Small intestine (tissue), 7 donors: ENCODE data around the gene CHRNA5. TPM values are rescaled to one million over a fixed set of nuclear protein-coding genes. Genes with fewer than 3 reads are reported as not detected.

Experiments used
- DNase-seq, 2 donors: peaks; one replicate each; pipeline versions ENCODE4 v3.0.0 to v3.0.0-alpha.2; 2013
- FAIRE-seq: peaks from 2 replicates; lab custom pipeline; 2012; peaks lifted over from hg19 to GRCh38; lab: Jason Lieb, UNC
- H3K27ac ChIP-seq, 3 donors: one replicate each; pipeline ENCODE4 v1.5.1; 2013; ENCODE audit warnings: low read length in 2 of 3, mild to moderate bottlenecking in 2 of 3, control low read depth in 1 of 3, inconsistent platforms in 1 of 3, low read depth in 1 of 3, moderate library complexity in 1 of 3
- H3K27me3 ChIP-seq, 3 donors: one replicate each; pipeline ENCODE4 v1.6.1; 2013; ENCODE audit warnings: low read length in 3 of 3, inconsistent platforms in 1 of 3; ENCODE audit not compliant: control insufficient read depth in 3 of 3, insufficient read depth in 3 of 3
- H3K36me3 ChIP-seq, 3 donors: one replicate each; pipeline ENCODE4 v1.6.1; 2013; ENCODE audit warnings: low read length in 3 of 3, inconsistent platforms in 1 of 3, low read depth in 1 of 3, mild to moderate bottlenecking in 1 of 3, moderate library complexity in 1 of 3; ENCODE audit not compliant: control insufficient read depth in 3 of 3, insufficient read depth in 2 of 3
- H3K4me1 ChIP-seq, 3 donors: one replicate each; pipeline ENCODE4 v1.6.1; 2013; ENCODE audit warnings: low read length in 2 of 3, inconsistent platforms in 1 of 3, low read depth in 1 of 3, mild to moderate bottlenecking in 1 of 3, moderate library complexity in 1 of 3; ENCODE audit not compliant: control insufficient read depth in 3 of 3, insufficient read depth in 2 of 3
- H3K4me3 ChIP-seq, 3 donors: one replicate each; pipeline ENCODE4 v1.5.1; 2013; ENCODE audit warnings: low read length in 3 of 3, control low read depth in 1 of 3, inconsistent platforms in 1 of 3, low read depth in 1 of 3, mild to moderate bottlenecking in 1 of 3, moderate library complexity in 1 of 3
- H3K9me3 ChIP-seq, 2 donors: one replicate each; pipeline ENCODE4 v1.6.1; 2013; ENCODE audit warnings: low read depth in 1 of 2, low read length in 1 of 2; ENCODE audit not compliant: control insufficient read depth in 2 of 2, insufficient read depth in 1 of 2
- WGBS, 3 donors: extraction: QIAGEN DNeasy Blood & Tissue Kit; methylation state at CpG; one replicate each; pipeline ENCODE4 v1.1.7; 2013; 5-methylcytosine and 5-hydroxymethylcytosine counted together
- polyA plus RNA-seq, 4 donors: library from polyadenylated mRNA; stranded (reverse) in 3 of 4; unstranded in 1 of 4; fragments of 200-250 nt in 3 of 4; fragments of 120-200 nt in 1 of 4; gene quantifications; one replicate each; pipeline versions ENCODE4 v1.2.1 to v1.2.3, GENCODE V29; 2013
- donor health status: healthy with polysubstance abuse.
- donor health status: control.
- donor health status: control.
- donor health status: Bipolar disorder and iron deficiency.
- donor health status: healthy.

The CHRNA5 gene
- polyA plus RNA-seq, 4 donors: 0.67 to 9.8 (median 0.82) TPM

GRCh38 chr15:78625606-78626280 is 60.4 kb downstream of the CHRNA5 start:
- H3K9me3 ChIP-seq: no peaks in the 10 kb centered on the region
- no peak overlapping the region for H3K4me3 ChIP-seq
- 63 to 76% (median 69%) methylated on average over 12 of the region's 12 CpGs for WGBS, 3 donors
- FAIRE-seq: no peak
- H3K4me1 ChIP-seq: no peaks in the 10 kb centered on the region
- H3K36me3 ChIP-seq: peaks cover 0 to 3% (median 0%) of the 10 kb centered on the region in 3 donors
- DNase-seq: no peak
- H3K27ac ChIP-seq: no peak overlapping the region
- peaks cover 3 to 17% (median 4%) of the 10 kb centered on the region in 3 donors for H3K27me3 ChIP-seq

- WGBS, 3 donors: 72 to 81% (median 80%) methylated on average over 6 of the region's 6 CpGs
- no peak for DNase-seq
- no peak overlapping the region for H3K4me3 ChIP-seq
- H3K9me3 ChIP-seq: no peaks in the 10 kb centered on the region
- FAIRE-seq: no peak
- peaks cover 0 to 3% (median 0%) of the 10 kb centered on the region in 3 donors for H3K36me3 ChIP-seq
- H3K4me1 ChIP-seq: no peaks in the 10 kb centered on the region
- H3K27me3 ChIP-seq: peaks cover 0 to 13% (median 4%) of the 10 kb centered on the region in 3 donors
- no peak overlapping the region for H3K27ac ChIP-seq
Observed at GRCh38 chr15:78626381-78626995, 61.2 kb downstream of the CHRNA5 start.

- 73 to 84% (median 74%) methylated on average over 8 of the region's 8 CpGs for WGBS, 3 donors
- DNase-seq (no peak), FAIRE-seq (no peak)
- H3K36me3 ChIP-seq: peaks cover 0 to 3% (median 0%) of the 10 kb centered on the region in 3 donors
- H3K27me3 ChIP-seq: peaks cover 0 to 5% (median 0%) of the 10 kb centered on the region in 3 donors
- no peaks in the 10 kb centered on the region for H3K9me3 ChIP-seq
- no peak overlapping the region for H3K27ac ChIP-seq
- H3K4me1 ChIP-seq: no peaks in the 10 kb centered on the region
- H3K4me3 ChIP-seq: no peak overlapping the region
Observed at GRCh38 chr15:78627348-78627747, 62.0 kb downstream of the CHRNA5 start.

GRCh38 chr15:78628227-78628626 is 62.9 kb downstream of the CHRNA5 start:
- Histone ChIP-seq H3K27ac (no peak overlapping the region), H3K36me3 (peaks cover 0 to 3% (median 0%) of the 10 kb centered on the region in 3 donors), H3K27me3 (peaks cover 0 to 3% (median 0%) of the 10 kb centered on the region in 3 donors), H3K4me3 (no peak overlapping the region), H3K4me1 (no peaks in the 10 kb centered on the region), H3K9me3 (no peaks in the 10 kb centered on the region)
- WGBS, 3 donors: 76 to 78% (median 76%) methylated on average over 6 of the region's 6 CpGs
- DNase-seq: no peak
- no peak for FAIRE-seq

GRCh38 chr15:78629031-78629715 is 63.9 kb downstream of the CHRNA5 start:
- WGBS, 3 donors: 89 to 91% (median 91%) methylated on average over 29 of the region's 29 CpGs
- no peak for DNase-seq
- Histone ChIP-seq H3K9me3 (peaks cover 0 to 3% of the 10 kb centered on the region in 2 donors), H3K4me3 (no peak overlapping the region), H3K36me3 (peaks cover 0 to 2% (median 0%) of the 10 kb centered on the region in 3 donors), H3K27me3 (peaks cover 0 to 4% (median 0%) of the 10 kb centered on the region in 3 donors), H3K4me1 (no peaks in the 10 kb centered on the region), H3K27ac (no peak overlapping the region)
- FAIRE-seq: no peak

- Histone ChIP-seq H3K4me3 (no peak overlapping the region), H3K36me3 (no peaks in the 10 kb centered on the region), H3K27ac (no peak overlapping the region), H3K27me3 (peaks cover 0 to 4% (median 0%) of the 10 kb centered on the region in 3 donors), H3K4me1 (no peaks in the 10 kb centered on the region), H3K9me3 (peaks cover 0 to 3% of the 10 kb centered on the region in 2 donors)
- no peak for DNase-seq
- no peak for FAIRE-seq
- 87 to 95% (median 89%) methylated on average over 12 of the region's 12 CpGs for WGBS, 3 donors
Observed at GRCh38 chr15:78629716-78630065, 64.4 kb downstream of the CHRNA5 start.

- WGBS, 3 donors: 74 to 76% (median 75%) methylated on average over 9 of the region's 9 CpGs
- no peak overlapping the region for H3K4me3 ChIP-seq
- H3K36me3 ChIP-seq: no peaks in the 10 kb centered on the region
- H3K27me3 ChIP-seq: peaks cover 0 to 4% (median 0%) of the 10 kb centered on the region in 3 donors
- no peak overlapping the region for H3K27ac ChIP-seq
- H3K4me1 ChIP-seq: no peaks in the 10 kb centered on the region
- peaks cover 0 to 3% of the 10 kb centered on the region in 2 donors for H3K9me3 ChIP-seq
- FAIRE-seq (no peak), DNase-seq (no peak)
Observed at GRCh38 chr15:78630886-78631633, 65.7 kb downstream of the CHRNA5 start.

GRCh38 chr15:78633348-78633747 is 68.0 kb downstream of the CHRNA5 start:
- no peaks in the 10 kb centered on the region for H3K36me3 ChIP-seq
- H3K27ac ChIP-seq: no peak overlapping the region
- DNase-seq (no peak), FAIRE-seq (no peak)
- 87 to 90% (median 90%) methylated on average over 2 of the region's 2 CpGs for WGBS, 3 donors
- no peak overlapping the region for H3K4me3 ChIP-seq
- peaks cover 0 to 4% (median 0%) of the 10 kb centered on the region in 3 donors for H3K27me3 ChIP-seq
- no peaks in the 10 kb centered on the region for H3K4me1 ChIP-seq
- peaks cover 0 to 3% of the 10 kb centered on the region in 2 donors for H3K9me3 ChIP-seq
